Adipose tissue (tissue), 3 donors: ENCODE data around the gene ZNF217. TPM values are rescaled to one million over a fixed set of nuclear protein-coding genes. Genes with fewer than 3 reads are reported as not detected.
"Not testable (repeated sequence)": the region's sequence is repeated elsewhere in the genome, so short reads cannot be mapped to it uniquely, and the experiment has no call there.

Experiments used
- H3K27ac ChIP-seq: one replicate; pipeline ENCODE4 v1.5.1; 2013; ENCODE audit warnings: low read depth, low read length
- WGBS, 3 donors: extraction: QIAGEN DNeasy Blood & Tissue Kit; methylation state at CpG; one replicate each; pipeline ENCODE4 v1.1.7; 2013; 5-methylcytosine and 5-hydroxymethylcytosine counted together
- polyA plus RNA-seq, 3 donors: library from polyadenylated mRNA; stranded (reverse); fragments of 200-250 nt; gene quantifications; one replicate each; pipeline ENCODE4 v1.2.3, GENCODE V29; 2013
- donor health status: healthy with polysubstance abuse.
- donor health status: Bipolar disorder and iron deficiency.
- donor health status: healthy.

ZNF217 gene
- polyA plus RNA-seq, 3 donors: 5.7 to 17.0 (median 8.4) TPM

- WGBS, 3 donors: 41 to 52% (median 50%) methylated on average over 2 of the region's 2 CpGs
- not testable (repeated sequence) for H3K27ac ChIP-seq
Measured at GRCh38 chr20:53590122-53590521, 3.5 kb downstream of the ZNF217 start.

- WGBS, 3 donors: 13 to 33% (median 14%) methylated on average over 12 of the region's 12 CpGs
- H3K27ac ChIP-seq: not testable (repeated sequence)
Measured at GRCh38 chr20:53589321-53590065, 4.1 kb downstream of the ZNF217 start.

DNA sequence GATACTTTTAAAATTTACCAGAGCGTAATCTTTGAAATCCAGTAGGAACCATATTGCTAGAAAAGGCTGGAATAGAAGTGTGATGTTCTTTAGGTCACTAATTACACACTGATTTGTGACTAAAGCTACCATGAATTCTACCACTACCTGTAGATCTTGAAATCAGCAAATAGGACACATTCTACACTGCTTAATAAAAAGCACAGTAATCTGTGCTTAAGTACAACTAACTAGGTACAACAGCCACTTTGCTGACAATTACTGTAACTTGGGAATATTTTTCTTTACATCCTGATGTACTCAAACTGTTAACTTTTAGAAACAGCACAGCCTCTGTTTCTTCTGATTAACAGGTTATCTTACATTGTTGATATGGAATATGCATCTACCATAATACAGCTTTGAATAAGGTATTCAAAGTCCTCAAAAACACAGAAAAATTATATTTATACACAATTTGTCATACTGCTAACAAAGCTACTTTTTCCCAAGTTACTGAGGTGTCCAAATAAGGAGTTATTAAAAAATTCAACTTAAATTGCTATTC is 6.4 kb downstream of the ZNF217 start:
- not testable (repeated sequence) for H3K27ac ChIP-seq
- WGBS, 3 donors: 92 to 100% (median 95%) methylated on average over 1 of the region's 1 CpG

GRCh38 chr20:53586640-53587039 is 7.0 kb downstream of the ZNF217 start:
- WGBS, 3 donors: 41 to 45% (median 41%) methylated on average over 6 of the region's 6 CpGs
- no peak overlapping the region for H3K27ac ChIP-seq

GRCh38 chr20:53585910-53586309 is 7.7 kb downstream of the ZNF217 start:
- H3K27ac ChIP-seq: not testable (repeated sequence)
- 77 to 91% (median 87%) methylated on average over 5 of the region's 5 CpGs for WGBS, 3 donors

- not testable (repeated sequence) for H3K27ac ChIP-seq
- WGBS, 3 donors: 78 to 94% (median 83%) methylated on average over 6 of the region's 6 CpGs
Measured at GRCh38 chr20:53585004-53585569, 8.6 kb downstream of the ZNF217 start.

- H3K27ac ChIP-seq: not testable (repeated sequence)
- 47 to 75% (median 73%) methylated on average over 3 of the region's 3 CpGs for WGBS, 3 donors
Measured at GRCh38 chr20:53584550-53584913, 9.1 kb downstream of the ZNF217 start.

GRCh38 chr20:53583660-53584549 is 9.7 kb downstream of the ZNF217 start:
- H3K27ac ChIP-seq: not testable (repeated sequence)

DNA sequence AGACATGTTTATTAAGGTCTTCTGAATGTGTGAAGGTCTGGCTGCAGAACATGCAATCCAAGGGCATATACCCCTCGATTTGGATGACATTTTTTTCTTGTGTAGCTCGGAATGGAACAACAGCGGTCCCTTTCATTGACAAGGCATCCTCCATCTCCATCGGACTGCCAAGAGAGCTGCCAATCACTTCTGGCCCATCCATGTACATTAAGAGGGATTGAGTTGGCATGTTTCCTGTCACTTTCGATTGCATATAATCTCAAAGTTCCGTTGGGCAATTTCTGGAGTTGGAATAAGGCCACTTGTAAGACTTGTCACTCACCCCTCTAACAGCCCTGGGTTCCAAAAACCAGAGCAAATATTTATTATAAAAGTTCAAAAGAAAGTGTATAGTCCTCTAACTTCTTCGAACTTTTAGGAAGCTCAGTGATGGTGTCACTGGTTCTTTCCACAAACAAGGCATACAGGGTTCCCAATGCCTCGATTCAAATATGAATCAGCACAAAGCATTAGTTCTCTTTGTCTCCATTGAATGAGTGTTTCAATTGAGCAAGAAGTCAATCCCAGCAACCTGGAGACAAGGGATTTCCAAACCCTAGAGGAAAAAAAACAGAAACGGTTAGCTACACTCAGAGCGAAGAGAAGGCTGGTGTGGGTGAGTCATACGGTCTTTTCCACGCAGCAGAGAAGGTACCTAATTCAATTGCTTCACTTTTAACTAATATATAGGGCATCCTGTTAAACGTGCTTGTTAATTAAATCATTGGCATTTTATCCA is 10.9 kb downstream of the ZNF217 start:
- H3K27ac ChIP-seq: no peak overlapping the region
- 45% methylated on average over 13 of the region's 13 CpGs for WGBS, 3 donors

More at GRCh38 chr20:53583660-53584549, 9.7 kb downstream of the ZNF217 start:
- WGBS, 3 donors: 27 to 36% (median 35%) methylated on average over 3 of the region's 3 CpGs

- no peak overlapping the region for H3K27ac ChIP-seq
- WGBS, 3 donors: 85 to 88% (median 88%) methylated on average over 9 of the region's 9 CpGs
Measured at GRCh38 chr20:53582251-53582570, 11.4 kb downstream of the ZNF217 start.

- 77 to 92% (median 79%) methylated on average over 44 of the region's 44 CpGs for WGBS, 3 donors
- no peak overlapping the region for H3K27ac ChIP-seq
Measured at GRCh38 chr20:53581444-53582250, 12.0 kb downstream of the ZNF217 start.

- 64 to 70% (median 68%) methylated on average over 7 of the region's 7 CpGs for WGBS, 3 donors
- H3K27ac ChIP-seq: peak overlapping the region; percentile 83
Measured at GRCh38 chr20:53580376-53581111, 13.1 kb downstream of the ZNF217 start.

DNA sequence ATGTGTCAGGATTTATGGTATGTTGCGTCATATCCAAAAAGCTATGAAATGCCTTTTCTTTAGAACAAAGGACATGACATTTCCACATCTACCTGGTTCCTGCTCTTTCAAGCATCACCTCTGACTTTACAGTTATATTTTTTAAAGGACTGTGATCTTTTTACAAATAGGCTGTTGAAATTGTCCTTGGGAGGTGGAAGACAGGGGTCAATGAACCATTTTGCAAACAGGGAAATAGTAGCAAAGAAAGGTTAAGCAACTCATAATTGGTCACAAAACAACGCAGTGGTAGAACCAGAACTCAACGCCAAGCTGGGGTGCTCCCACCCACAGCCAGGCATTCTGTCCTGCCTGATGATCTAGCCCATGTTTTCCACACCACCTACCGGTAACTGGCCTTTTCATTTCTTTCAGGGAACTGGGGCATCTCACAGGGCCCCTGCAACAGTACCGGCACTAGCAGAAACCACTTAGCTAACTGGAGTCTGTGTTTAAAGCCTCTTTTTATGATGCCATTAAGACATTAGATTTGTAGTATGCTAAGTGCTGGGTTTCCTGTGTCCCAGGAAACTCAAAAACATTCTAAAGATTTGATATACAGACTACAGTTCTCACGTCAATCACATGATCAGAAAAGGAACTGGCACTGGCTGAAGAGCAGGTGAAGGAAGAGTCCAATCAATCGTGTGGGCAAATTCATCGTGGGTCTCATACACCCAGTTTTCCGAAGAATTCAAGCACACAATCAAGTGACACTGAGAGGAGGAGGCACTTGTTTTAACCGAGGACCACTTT is 13.9 kb downstream of the ZNF217 start:
- 23 to 39% (median 29%) methylated on average over 10 of the region's 10 CpGs for WGBS, 3 donors
- peak overlapping the region; percentile 83 for H3K27ac ChIP-seq

GRCh38 chr20:53579266-53579580 is 14.4 kb downstream of the ZNF217 start:
- 11 to 54% (median 28%) methylated on average over 2 of the region's 2 CpGs for WGBS, 3 donors
- no peak overlapping the region for H3K27ac ChIP-seq

DNA sequence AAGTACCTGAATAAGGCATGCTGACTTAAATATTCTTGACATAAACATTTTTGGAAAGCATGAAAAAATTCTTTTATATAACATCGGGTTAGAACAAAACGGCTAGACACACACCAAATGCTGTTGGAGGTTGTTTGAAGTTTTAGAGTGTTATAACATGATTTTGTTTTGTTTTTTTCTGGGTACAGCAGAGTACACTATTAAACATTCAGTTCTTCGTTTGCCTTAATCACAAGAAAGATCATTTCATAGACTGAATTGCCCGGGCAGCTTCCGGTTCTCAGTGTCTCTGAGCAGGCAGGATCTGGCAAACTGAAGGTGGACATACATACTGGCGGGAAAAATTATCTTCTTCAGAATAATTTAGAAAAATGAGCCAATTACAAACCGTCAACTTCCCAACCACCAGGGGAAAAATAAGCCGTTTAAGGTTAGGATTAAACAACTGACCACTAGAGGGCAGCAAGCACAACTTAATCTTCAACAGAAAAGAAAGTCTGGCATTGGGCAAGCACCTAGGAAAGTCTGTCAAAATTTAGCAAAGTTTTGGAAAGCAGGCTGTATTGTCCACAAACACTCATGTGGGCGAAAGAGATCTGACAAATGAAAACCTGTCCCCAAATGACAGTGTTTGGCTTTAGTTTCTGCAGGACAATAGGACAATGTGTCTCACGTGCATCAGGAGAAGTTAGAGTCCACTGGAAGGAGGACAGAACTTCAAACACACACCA is 15.0 kb downstream of the ZNF217 start:
- no peak overlapping the region for H3K27ac ChIP-seq
- WGBS, 3 donors: 10 to 14% (median 12%) methylated on average over 10 of the region's 10 CpGs
